Suppressor macrophage (primary cell): ENCODE data around the gene PLEKHO2.

Experiments used
- DNase-seq, 4 experiments: peaks; one replicate each; pipeline ENCODE4 v3.0.0-alpha.2; 2020 to 2022

The PLEKHO2 gene

GRCh38 chr15:64917211-64917610, 75.5 kb downstream of the PLEKHO2 start:
- no peak for DNase-seq
